Activated CD8-positive, alpha-beta memory T cell treated with anti-CD3 and anti-CD28 coated beads, Interleukin-2, amount 10 ng/mL, durations not matched to agents 7 days and 5 days (primary cell): ENCODE data around the gene SLC35B1. TPM values are rescaled to one million over a fixed set of nuclear protein-coding genes. Genes with fewer than 3 reads are reported as not detected.

ENCODE experiments used
- ATAC-seq: fragments of 150-1000 bp; cut with Tn5 transposase; one replicate; pipeline ENCODE4 v1.10.0; 2021; ENCODE audit warnings: moderate library complexity
- CTCF ChIA-PET: fragments of 350-600 bp; sonication (Branson Sonifier 250); formaldehyde crosslinking; loops from one replicate; lab custom pipeline; 2021; ENCODE audit warnings: antibody characterized with exemption; lab: Charles Lee
- DNase-seq: peaks from one replicate; pipeline ENCODE4 v3.0.0-alpha.2; 2020
- H3K27ac Mint-ChIP-seq: one replicate; pipeline ENCODE4 v1.8.0; 2021; ENCODE audit warnings: mild to moderate bottlenecking, mixed read lengths
- H3K27me3 Mint-ChIP-seq: one replicate; pipeline ENCODE4 v1.8.0; 2021; ENCODE audit warnings: mixed read lengths
- H3K36me3 Mint-ChIP-seq: one replicate; pipeline ENCODE4 v1.8.0; 2021; ENCODE audit warnings: mild to moderate bottlenecking, mixed read lengths
- H3K4me1 Mint-ChIP-seq: one replicate; pipeline ENCODE4 v1.8.0; 2021; ENCODE audit warnings: mixed read lengths
- H3K4me3 Mint-ChIP-seq: one replicate; pipeline ENCODE4 v1.8.0; 2021; ENCODE audit warnings: mild to moderate bottlenecking, moderate library complexity, mixed read lengths
- H3K9me3 Mint-ChIP-seq: one replicate; pipeline ENCODE4 v1.8.0; 2022; ENCODE audit warnings: low read depth, mixed read lengths
- total RNA-seq, 2 experiments: library from RNA; stranded (reverse); gene quantifications; one replicate each; pipeline ENCODE4 v1.2.3, GENCODE V29; 2021

SLC35B1 gene
- total RNA-seq, 2 experiments from 2014 or later = 47.3 to 78.1 TPM

- peaks cover 22% of the 10 kb centered on the region for H3K36me3 Mint-ChIP-seq
Measured at GRCh38 chr17:49670641-49671040, 37.1 kb downstream of the SLC35B1 start.

GRCh38 chr17:49670002-49670401, 37.8 kb downstream of the SLC35B1 start:
- Mint-ChIP-seq H3K4me3 (no peak overlapping the region), H3K36me3 (peaks cover 18% of the 10 kb centered on the region), H3K27ac (no peak overlapping the region), H3K4me1 (peaks cover 25% of the 10 kb centered on the region), H3K27me3 (no peaks in the 10 kb centered on the region), H3K9me3 (no peaks in the 10 kb centered on the region)
- ATAC-seq (no peak), DNase-seq (no peak)
- CTCF ChIA-PET = interaction anchor here (0.7 to 3.2 kb wide), 3 partner anchors 19 to 100 kb away, joined by 4 to 13 read pairs (median 5); no protein-coding TSS in a partner anchor

More at GRCh38 chr17:49670641-49671040, 37.1 kb downstream of the SLC35B1 start:
- Mint-ChIP-seq H3K27ac (no peak overlapping the region), H3K27me3 (no peaks in the 10 kb centered on the region), H3K4me1 (peaks cover 30% of the 10 kb centered on the region), H3K9me3 (no peaks in the 10 kb centered on the region), H3K4me3 (no peak overlapping the region)
- ATAC-seq (no peak), DNase-seq (no peak)
- CTCF ChIA-PET = interaction anchor here (0.7 to 3.2 kb wide), 4 partner anchors 9 to 101 kb away, joined by 3 to 13 read pairs (median 4); no protein-coding TSS in a partner anchor

GRCh38 chr17:49667854-49668253, 39.9 kb downstream of the SLC35B1 start:
- Mint-ChIP-seq H3K4me3 (no peak overlapping the region), H3K36me3 (peaks cover 9% of the 10 kb centered on the region), H3K27me3 (no peaks in the 10 kb centered on the region), H3K4me1 (peaks cover 21% of the 10 kb centered on the region), H3K27ac (no peak overlapping the region), H3K9me3 (no peaks in the 10 kb centered on the region)
- CTCF ChIA-PET = no interaction called here
- ATAC-seq (no peak), DNase-seq (no peak)

- Mint-ChIP-seq H3K4me3 (no peak overlapping the region), H3K4me1 (peaks cover 14% of the 10 kb centered on the region), H3K27me3 (no peaks in the 10 kb centered on the region), H3K27ac (no peak overlapping the region), H3K9me3 (no peaks in the 10 kb centered on the region), H3K36me3 (peaks cover 19% of the 10 kb centered on the region)
- CTCF ChIA-PET = interaction anchor here (1.0 to 1.6 kb wide), 3 partner anchors 10 to 334 kb away, joined by 3 to 5 read pairs (median 4); no protein-coding TSS in a partner anchor
- ATAC-seq (no peak), DNase-seq (no peak)
Measured at GRCh38 chr17:49664706-49665211, 43.0 kb downstream of the SLC35B1 start.

GRCh38 chr17:49659661-49660382, 47.9 kb downstream of the SLC35B1 start:
- H3K4me1 Mint-ChIP-seq = peaks cover 19% of the 10 kb centered on the region
- H3K27me3 Mint-ChIP-seq = no peaks in the 10 kb centered on the region
- CTCF ChIA-PET = interaction anchor here (0.6 kb wide), 1 partner anchor 89 kb away, joined by 3 read pairs; no protein-coding TSS in a partner anchor
- H3K27ac Mint-ChIP-seq = no peak overlapping the region
- H3K9me3 Mint-ChIP-seq = no peaks in the 10 kb centered on the region
- ATAC-seq = no peak
- no peak overlapping the region for H3K4me3 Mint-ChIP-seq
- DNase-seq = no peak
- peaks cover 29% of the 10 kb centered on the region for H3K36me3 Mint-ChIP-seq

- H3K4me1 Mint-ChIP-seq = peaks cover 13% of the 10 kb centered on the region
Measured at GRCh38 chr17:49656247-49656646, 51.5 kb downstream of the SLC35B1 start.

More at GRCh38 chr17:49656247-49656646, 51.5 kb downstream of the SLC35B1 start:
- ATAC-seq (no peak), DNase-seq (no peak)
- H3K27ac Mint-ChIP-seq = no peak overlapping the region
- no peaks in the 10 kb centered on the region for H3K27me3 Mint-ChIP-seq
- H3K36me3 Mint-ChIP-seq = peaks cover 23% of the 10 kb centered on the region
- no peak overlapping the region for H3K4me3 Mint-ChIP-seq
- CTCF ChIA-PET = no interaction called here
- no peaks in the 10 kb centered on the region for H3K9me3 Mint-ChIP-seq

Other genes with a start within 250 kb of the SLC35B1 start
- under 1 TPM; 0.07 to 0.20 TPM for gene NGFR, start 212.7 kb downstream of the SLC35B1 start, total RNA-seq
- gene NXPH3, start 132.1 kb downstream of the SLC35B1 start, total RNA-seq = under 1 TPM in 1 of 2 experiments, not detected in 1; 0.09 TPM
- 10 to 100 TPM; 49.7 to 51.5 TPM for gene SPOP, start 29.9 kb downstream of the SLC35B1 start, total RNA-seq
- 10 to 100 TPM; 31.6 to 44.9 TPM for gene FAM117A, start 56.2 kb upstream of the SLC35B1 start, total RNA-seq
- 10 to 100 TPM; 76.9 to 80.6 TPM for gene KAT7, start 80.7 kb upstream of the SLC35B1 start, total RNA-seq
- not detected for gene TAC4, start 140.1 kb upstream of the SLC35B1 start, total RNA-seq